ENCODE measurements around the gene ZNF771.

Gene ZNF771

GRCh38 chr16:30382111-30382881 is 25.1 kb upstream of the ZNF771 start, which contains the start of gene SEPTIN1:
Gene SEPTIN1 (minus strand): TSS chr16:30382561. CDS start chr16:30382542, 19 bp downstream.
- no peaks in the 10 kb centered on the region for H3K9me3 ChIP-seq (ENCODE audit: insufficient read depth, low read length, severe bottlenecking)
- peak; percentile 8 for TF ChIP-seq CTCF (IDR thresholded peaks at IDR 0.05; ENCODE audit: borderline replicate concordance, extremely low read depth, low read length, poor library complexity, severe bottlenecking)
- TF ChIP-seq EZH2 (IDR thresholded peaks at IDR 0.05; ENCODE audit: borderline replicate concordance, low read depth, low read length, severe bottlenecking): no peak
- H2AFZ ChIP-seq (ENCODE audit: low read depth, low read length): peak within 1 kb of the TSS; percentile 86
- H3K27me3 ChIP-seq (ENCODE audit: insufficient read depth, low read length, poor library complexity): no peaks in the 10 kb centered on the region
- H3K4me1 ChIP-seq (ENCODE audit: insufficient read depth, low read length): peaks cover 69% of the 10 kb centered on the region
- peak within 1 kb of the TSS; percentile 92 for H3K4me2 ChIP-seq (ENCODE audit: insufficient read depth, low read length)
- peak within 1 kb of the TSS; percentile 99 for H3K27ac ChIP-seq (ENCODE audit: low read length)
- H4K20me1 ChIP-seq (ENCODE audit: insufficient read depth, low read length): peaks cover 3% of the 10 kb centered on the region; the same call in 1 of the 2 replicates
- peaks cover 18% of the 10 kb centered on the region for H3K36me3 ChIP-seq (ENCODE audit: insufficient read depth, low read length)
- ATAC-seq (ENCODE audit: insufficient read depth, low read depth) (peak; percentile 66), DNase-seq (peak; percentile 93)
- H3K79me2 ChIP-seq (ENCODE audit: insufficient read depth, low read length): peaks cover 36% of the 10 kb centered on the region
- peak within 1 kb of the TSS; percentile 36 to 73 for H3K4me3 ChIP-seq (ENCODE audit: low read depth in 1 of 2, low read length in 2 of 2)
- peak within 1 kb of the TSS; percentile 87 for H3K9ac ChIP-seq (ENCODE audit: low read depth, low read length)

- no peak for ATAC-seq (ENCODE audit: insufficient read depth, low read depth)
- peak overlapping the region; percentile 92 for H3K4me2 ChIP-seq (ENCODE audit: insufficient read depth, low read length)
- no peaks in the 10 kb centered on the region for H3K27me3 ChIP-seq (ENCODE audit: insufficient read depth, low read length, poor library complexity)
- H2AFZ ChIP-seq (ENCODE audit: low read depth, low read length): no peak overlapping the region
- H3K9me3 ChIP-seq (ENCODE audit: insufficient read depth, low read length, severe bottlenecking): no peaks in the 10 kb centered on the region
- TF ChIP-seq CTCF (IDR thresholded peaks at IDR 0.05; ENCODE audit: borderline replicate concordance, extremely low read depth, low read length, poor library complexity, severe bottlenecking) (no peak), EZH2 (IDR thresholded peaks at IDR 0.05; ENCODE audit: borderline replicate concordance, low read depth, low read length, severe bottlenecking) (no peak)
- H3K4me3 ChIP-seq (ENCODE audit: low read depth in 1 of 2, low read length in 2 of 2): peak overlapping the region in 1 of 2 experiments; percentile 73; a peak in 1 of 4 replicates
- peak overlapping the region; percentile 99 for H3K27ac ChIP-seq (ENCODE audit: low read length)
- H3K4me1 ChIP-seq (ENCODE audit: insufficient read depth, low read length): peaks cover 59% of the 10 kb centered on the region
- H3K36me3 ChIP-seq (ENCODE audit: insufficient read depth, low read length): peaks cover 15% of the 10 kb centered on the region
- DNase-seq: no peak
- H3K9ac ChIP-seq (ENCODE audit: low read depth, low read length): peak overlapping the region; percentile 87
- H4K20me1 ChIP-seq (ENCODE audit: insufficient read depth, low read length): peaks cover under 1% of the 10 kb centered on the region; the same call in 1 of the 2 replicates
- H3K79me2 ChIP-seq (ENCODE audit: insufficient read depth, low read length): peaks cover 35% of the 10 kb centered on the region
Measured at GRCh38 chr16:30383521-30383920, 23.9 kb upstream of the ZNF771 start.

- ATAC-seq (ENCODE audit: insufficient read depth, low read depth) (peak; percentile 45), DNase-seq (peak; percentile 42)
- H3K27me3 ChIP-seq (ENCODE audit: insufficient read depth, low read length, poor library complexity): no peaks in the 10 kb centered on the region
- H3K36me3 ChIP-seq (ENCODE audit: insufficient read depth, low read length): peaks cover 25% of the 10 kb centered on the region
- H3K9me3 ChIP-seq (ENCODE audit: insufficient read depth, low read length, severe bottlenecking): no peaks in the 10 kb centered on the region
- H3K4me3 ChIP-seq (ENCODE audit: low read depth in 1 of 2, low read length in 2 of 2): peak overlapping the region; percentile 68 to 90
- H3K79me2 ChIP-seq (ENCODE audit: insufficient read depth, low read length): peaks cover 40% of the 10 kb centered on the region
- TF ChIP-seq EZH2 (IDR thresholded peaks at IDR 0.05; ENCODE audit: borderline replicate concordance, low read depth, low read length, severe bottlenecking) (no peak), CTCF (IDR thresholded peaks at IDR 0.05; ENCODE audit: borderline replicate concordance, extremely low read depth, low read length, poor library complexity, severe bottlenecking) (no peak)
- peak overlapping the region; percentile 88 for H3K27ac ChIP-seq (ENCODE audit: low read length)
- peak overlapping the region; percentile 96 for H3K9ac ChIP-seq (ENCODE audit: low read depth, low read length)
- H4K20me1 ChIP-seq (ENCODE audit: insufficient read depth, low read length): peaks cover 14% of the 10 kb centered on the region
- H3K4me1 ChIP-seq (ENCODE audit: insufficient read depth, low read length): peaks cover 49% of the 10 kb centered on the region
- H3K4me2 ChIP-seq (ENCODE audit: insufficient read depth, low read length): peak overlapping the region; percentile 88
- peak overlapping the region; percentile 81 for H2AFZ ChIP-seq (ENCODE audit: low read depth, low read length)
Measured at GRCh38 chr16:30394592-30395154, 12.7 kb upstream of the ZNF771 start.
